HCT116 (cell line): ENCODE results near the gene CCDC142.

Experiments
- CTCF ChIP-seq, 3 experiments: fragments of 200-600 bp in 1 of 3; sonication (generic) in 1 of 3; IDR thresholded peaks in 2 of 3; conservative IDR thresholded peaks in 1 of 3; 2 replicates each; pipeline ENCODE4 v1.5.1; 2012 to 2017; ENCODE audit warnings: low read depth in 2 of 3, low read length in 2 of 3, antibody characterized with exemption in 1 of 3, borderline replicate concordance in 1 of 3, control low read depth in 1 of 3, mild to moderate bottlenecking in 1 of 3, mixed read lengths in 1 of 3, mixed run types in 1 of 3, moderate library complexity in 1 of 3; ENCODE audit not compliant: insufficient read depth in 1 of 3
- MAX ChIP-seq: IDR thresholded peaks from 2 replicates; pipeline ENCODE4 v1.6.1; 2012

GRCh38 chr2:74439373-74439772 is 43.4 kb downstream of the CCDC142 start:
- no peak for TF ChIP-seq CTCF (IDR thresholded peaks at IDR 0.05 in 2 of 3, conservative IDR thresholded peaks at IDR 0.05 in 1 of 3; ENCODE audit: borderline replicate concordance in 1 of 3, insufficient read depth in 1 of 3, low read depth in 2 of 3, low read length in 2 of 3)
- TF ChIP-seq MAX, result no peak
